HL-60 (cell line): ENCODE data around the gene PTPN3.

Experiments used
- DNase-seq, 2 experiments: peaks; one replicate each; pipeline ENCODE4 v3.0.0-alpha.2; 2010 to 2020; ENCODE audit warnings: low read depth in 1 of 2, low spot score in 1 of 2
- H3K27ac ChIP-seq: fragments of 250-450 bp; sonication (Bioruptor Pico); replicated peaks from 2 replicates; pipeline ENCODE4 v1.5.1; 2020; ENCODE audit warnings: mild to moderate bottlenecking, moderate library complexity
- H3K27me3 ChIP-seq: fragments of 250-450 bp; sonication (Bioruptor Pico); 2 replicates; pipeline ENCODE4 v1.5.1; 2021; ENCODE audit warnings: mild to moderate bottlenecking, moderate library complexity; ENCODE audit not compliant: insufficient read depth, poor library complexity, severe bottlenecking
- H3K4me3 ChIP-seq: replicated peaks from 2 replicates; pipeline ENCODE4 v1.5.1; 2011; ENCODE audit warnings: mild to moderate bottlenecking, control low read depth, low read length; ENCODE audit not compliant: insufficient read depth
- CTCF ChIP-seq: IDR thresholded peaks from one replicate; pipeline ENCODE4 v1.5.1; 2011; ENCODE audit warnings: low read length, control low read depth, inconsistent platforms; ENCODE audit not compliant: insufficient read depth
- GABPA ChIP-seq: IDR thresholded peaks from 2 replicates; pipeline ENCODE4 v1.6.1; 2012; ENCODE audit warnings: low read depth
- POLR2AphosphoS5 ChIP-seq: IDR thresholded peaks from 2 replicates; pipeline ENCODE4 v1.6.1; 2012; ENCODE audit warnings: low read depth
- REST ChIP-seq: IDR thresholded peaks from 2 replicates; pipeline ENCODE4 v1.6.1; 2012; ENCODE audit warnings: low read depth; ENCODE audit not compliant: insufficient replicate concordance
- SPI1 ChIP-seq: IDR thresholded peaks from 2 replicates; pipeline ENCODE4 v1.6.1; 2012; ENCODE audit warnings: low read depth, mild to moderate bottlenecking, borderline replicate concordance

The PTPN3 gene

GRCh38 chr9:109409773-109410397, 88.2 kb downstream of the PTPN3 start:
- Histone ChIP-seq H3K27ac (no peak overlapping the region), H3K4me3 (no peak overlapping the region), H3K27me3 (no peaks in the 10 kb centered on the region)
- DNase-seq, result no peak
- TF ChIP-seq GABPA (no peak), CTCF (no peak), SPI1 (no peak), REST (no peak), POLR2AphosphoS5 (no peak)

GRCh38 chr9:109408759-109409462, 89.2 kb downstream of the PTPN3 start:
- H3K4me3 ChIP-seq, result no peak overlapping the region
- H3K27ac ChIP-seq, result no peak overlapping the region
- no peak for DNase-seq
- TF ChIP-seq CTCF, result no peak
- no peak for TF ChIP-seq REST
- no peak for TF ChIP-seq POLR2AphosphoS5
- no peak for TF ChIP-seq SPI1
- no peak for TF ChIP-seq GABPA
- no peaks in the 10 kb centered on the region for H3K27me3 ChIP-seq

GRCh38 chr9:109403766-109404320, 94.3 kb downstream of the PTPN3 start:
- Histone ChIP-seq H3K27ac (no peak overlapping the region), H3K4me3 (no peak overlapping the region), H3K27me3 (peaks cover 5% of the 10 kb centered on the region)
- no peak for DNase-seq
- TF ChIP-seq CTCF (no peak), POLR2AphosphoS5 (no peak), SPI1 (no peak), GABPA (no peak), REST (no peak)
